ENCODE data around the gene NECAB2. TPM values are rescaled to one million over a fixed set of nuclear protein-coding genes. Genes with fewer than 3 reads are reported as not detected.

Gene NECAB2
- polyA plus RNA-seq, 2 of the 4 experiments (the other 2 are of a cell fraction): 1.1 to 1.4 TPM

- no peak for TF ChIP-seq GATA3 (IDR thresholded peaks at IDR 0.05; ENCODE audit: borderline replicate concordance)
- no peak for TF ChIP-seq ZFP36 (IDR thresholded peaks at IDR 0.05; ENCODE audit: borderline replicate concordance, partially characterized antibody)
- no peak for TF ChIP-seq POLR2AphosphoS2 (conservative IDR thresholded peaks at IDR 0.05; ENCODE audit: low read length)
- TF ChIP-seq HDAC2 (IDR thresholded peaks at IDR 0.05): no peak
- no peak for TF ChIP-seq RNF2 (IDR thresholded peaks at IDR 0.05; ENCODE audit: borderline replicate concordance, low read depth)
- no peak for TF ChIP-seq ZNF302 (CRISPR knock-in tag; IDR thresholded peaks at IDR 0.05)
- TF ChIP-seq PHF8 (IDR thresholded peaks at IDR 0.05; ENCODE audit: borderline replicate concordance, low read depth): no peak
- TF ChIP-seq CBX2 (IDR thresholded peaks at IDR 0.05; ENCODE audit: borderline replicate concordance, low read depth): no peak
- TF ChIP-seq ZC3H11A (IDR thresholded peaks at IDR 0.05): no peak
These were observed 5.7 kb downstream of the NECAB2 start (continued) for GRCh38 chr16:83973581-83974385.

GRCh38 chr16:83974475-83974874 lies 6.4 kb downstream of the NECAB2 start:
- ChIA-PET POLR2A (no interaction called here), CTCF (interaction anchor here (0.9 to 1.2 kb wide), 2 partner anchors 20 to 80 kb away, joined by 3 to 4 read pairs; no protein-coding TSS in a partner anchor)
- H3K9me3 ChIP-seq: peaks cover 17% of the 10 kb centered on the region; the same call in 2 of the 3 replicates
- ATAC-seq (no peak), DNase-seq (ENCODE audit: low read depth in 1 of 2, low spot score in 1 of 2) (no peak), FAIRE-seq (no peak)
- H3K4me2 ChIP-seq: no peak overlapping the region
- H3K4me1 ChIP-seq: no peaks in the 10 kb centered on the region
- 64% methylated on average over 7 of the region's 7 CpGs for WGBS (ENCODE audit: missing lambda C conversion rate)
- TF ChIP-seq ATOH8 (CRISPR knock-in tag; IDR thresholded peaks at IDR 0.05; ENCODE audit: low read depth) (no peak), MYC (IDR thresholded peaks at IDR 0.05; ENCODE audit: borderline replicate concordance, low read length) (no peak), RCOR1 (IDR thresholded peaks at IDR 0.05; ENCODE audit: low read depth, low read length) (no peak), HEYL (CRISPR knock-in tag; IDR thresholded peaks at IDR 0.05) (no peak), CHD4 (IDR thresholded peaks at IDR 0.05; ENCODE audit: borderline replicate concordance) (no peak), TP53 (CRISPR knock-in tag; IDR thresholded peaks at IDR 0.05) (no peak), JUNB (IDR thresholded peaks at IDR 0.05) (no peak), NR3C1 (IDR thresholded peaks at IDR 0.05) (no peak), HOXA7 (CRISPR knock-in tag; IDR thresholded peaks at IDR 0.05) (no peak), EHMT2 (IDR thresholded peaks at IDR 0.05; ENCODE audit: low read depth) (no peak), NFE2L2 (conservative IDR thresholded peaks at IDR 0.05; ENCODE audit: low read length) (no peak), HMGXB4 (CRISPR knock-in tag; IDR thresholded peaks at IDR 0.05; ENCODE audit: borderline replicate concordance) (no peak), KDM5A (IDR thresholded peaks at IDR 0.05) (no peak), ELK1 (IDR thresholded peaks at IDR 0.05; ENCODE audit: low read depth, low read length) (no peak), HDAC2 (IDR thresholded peaks at IDR 0.05) (no peak)
- H3K27ac ChIP-seq: no peak overlapping the region
- no peak overlapping the region for H3K4me3 ChIP-seq

Measured in A549 (cell line).